GM19023 (cell line): ENCODE data around the gene TMEM63A.
"Not testable (repeated sequence)": the region's sequence is repeated elsewhere in the genome, so short reads cannot be mapped to it uniquely, and the experiment has no call there.

Source experiments
- ATAC-seq: cut with Tn5 transposase; IDR thresholded peaks from one replicate; pipeline ENCODE4 v1.9.1; 2021; ENCODE audit warnings: mild to moderate bottlenecking, moderate library complexity; ENCODE audit not compliant: unreplicated experiment

Gene TMEM63A

DNA sequence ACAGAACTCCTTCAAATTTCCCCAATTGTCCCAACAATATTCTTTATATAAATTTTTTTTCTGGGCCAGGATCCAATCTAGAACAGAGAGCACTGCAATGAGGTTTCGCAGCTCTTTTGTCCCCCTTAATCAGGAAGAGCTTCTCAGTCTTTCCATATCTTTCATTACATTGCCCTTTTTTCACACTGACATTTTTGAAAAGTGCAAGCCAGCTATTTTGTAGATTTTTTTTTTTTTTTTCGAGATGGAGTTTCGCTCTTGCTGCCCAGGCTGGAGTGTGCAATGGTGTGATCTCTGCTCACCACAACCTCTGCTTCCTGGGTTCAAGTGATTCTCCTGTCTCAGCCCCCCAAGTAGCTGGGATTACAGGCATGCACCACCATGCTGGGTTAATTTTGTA is 75.4 kb downstream of the TMEM63A start:
- not testable (repeated sequence) for ATAC-seq

DNA sequence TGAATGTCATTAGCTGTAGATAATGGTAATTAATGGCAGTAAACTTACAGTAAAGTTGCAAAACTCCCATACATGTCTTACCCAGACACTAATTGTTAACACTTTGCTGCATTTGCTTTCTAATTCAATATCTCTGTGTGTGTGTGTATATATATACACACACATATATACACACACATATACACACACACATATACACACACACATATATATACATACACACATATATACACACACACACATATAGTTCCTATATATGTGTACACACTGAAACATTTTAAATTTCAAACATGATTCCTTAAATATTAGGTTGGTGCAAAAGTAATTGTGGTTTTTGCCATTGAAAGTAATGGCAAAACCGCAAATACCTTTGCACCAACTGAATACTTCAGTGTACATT is 75.9 kb downstream of the TMEM63A start:
- ATAC-seq: no peak

DNA sequence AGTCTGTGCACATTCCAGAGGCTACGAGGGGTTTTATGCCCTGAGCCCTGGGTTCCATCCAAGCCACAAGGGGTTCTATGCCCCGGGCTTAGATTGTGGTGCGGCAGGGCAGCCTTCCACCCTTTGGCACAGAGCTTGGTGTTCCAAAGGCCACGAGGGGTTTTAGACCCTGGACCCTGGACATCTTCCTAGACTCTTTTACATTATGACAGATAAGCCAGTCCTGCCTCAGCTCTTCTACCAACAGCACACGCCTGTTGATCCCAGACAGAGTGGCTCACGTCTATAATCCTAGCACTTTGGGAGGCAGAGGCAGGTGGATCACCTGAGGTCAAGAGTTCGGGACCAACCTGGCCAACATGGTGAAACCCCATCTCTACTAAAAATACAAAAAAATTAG is 81.0 kb downstream of the TMEM63A start:
- ATAC-seq: not testable (repeated sequence)

DNA sequence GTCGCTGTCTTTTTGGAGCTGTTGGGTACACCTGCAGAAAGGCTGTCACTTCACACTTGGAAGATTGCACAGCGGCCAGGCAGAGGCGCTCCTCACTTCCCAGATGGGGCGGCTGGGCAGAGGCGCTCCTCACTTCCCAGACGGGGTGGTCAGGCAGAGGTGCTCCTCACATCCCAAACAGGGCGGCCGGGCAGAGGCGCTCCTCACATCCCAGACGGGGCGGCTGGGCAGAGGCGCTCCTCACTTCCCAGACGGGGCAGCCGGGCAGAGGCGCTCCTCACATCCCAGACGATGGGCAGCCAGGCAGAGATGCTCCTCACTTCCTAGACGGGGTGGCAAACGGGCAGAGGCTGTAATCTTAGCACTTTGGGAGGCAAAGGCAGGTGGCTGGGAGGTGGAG is 86.1 kb downstream of the TMEM63A start:
- not testable (repeated sequence) for ATAC-seq
